ENCODE data around the gene GIPC3.
"Not testable (repeated sequence)": the region's sequence is repeated elsewhere in the genome, so short reads cannot be mapped to it uniquely, and the experiment has no call there.

The GIPC3 gene

GRCh38 chr19:3550947-3551791 lies 34.1 kb upstream of the GIPC3 start:
- DNase-seq = no peak

GRCh38 chr19:3551792-3552095 lies 33.5 kb upstream of the GIPC3 start:
- no peak for DNase-seq

- DNase-seq = no peak
Observed at GRCh38 chr19:3554254-3555083, 30.8 kb upstream of the GIPC3 start.

- DNase-seq = no peak
Observed at GRCh38 chr19:3555653-3556422, 29.4 kb upstream of the GIPC3 start.

- DNase-seq = no peak
Observed at GRCh38 chr19:3556423-3556977, 28.8 kb upstream of the GIPC3 start.

GRCh38 chr19:3556978-3557460 lies 28.3 kb upstream of the GIPC3 start:
- DNase-seq = no peak

- DNase-seq = peak; percentile 95
Observed at GRCh38 chr19:3557461-3558248, 27.6 kb upstream of the GIPC3 start, which contains the start of gene MFSD12. Gene MFSD12 (minus strand): TSS chr19:3557586. CDS start chr19:3557403, 183 bp downstream.

GRCh38 chr19:3563709-3564524 lies 21.4 kb upstream of the GIPC3 start:
- DNase-seq = no peak

- no peak for DNase-seq
Observed at GRCh38 chr19:3565139-3565538, 20.1 kb upstream of the GIPC3 start.

- not testable (repeated sequence) for DNase-seq
Observed at GRCh38 chr19:3570042-3570441, 15.2 kb upstream of the GIPC3 start.

- no peak for DNase-seq
Observed at GRCh38 chr19:3570606-3571011, 14.7 kb upstream of the GIPC3 start.

- peak; percentile 97 for DNase-seq
Observed at GRCh38 chr19:3572132-3572854, 13.0 kb upstream of the GIPC3 start.

GRCh38 chr19:3572855-3573161 lies 12.5 kb upstream of the GIPC3 start, which contains the start of gene HMG20B:
Gene HMG20B (plus strand): TSS chr19:3572944. CDS start chr19:3573310, 366 bp downstream.
- no peak for DNase-seq

- DNase-seq = no peak
Observed at GRCh38 chr19:3573162-3573857, 12.0 kb upstream of the GIPC3 start.

GRCh38 chr19:3573858-3574637 lies 11.2 kb upstream of the GIPC3 start:
- DNase-seq = peak; percentile 18

GRCh38 chr19:3575260-3575741 lies 10.0 kb upstream of the GIPC3 start:
- no peak for DNase-seq

- DNase-seq = no peak
Observed at GRCh38 chr19:3575949-3576673, 9.2 kb upstream of the GIPC3 start.
